Smooth muscle cell (in vitro differentiated cells): ENCODE measurements around the gene AQP6. TPM values are rescaled to one million over a fixed set of nuclear protein-coding genes. Genes with fewer than 3 reads are reported as not detected.

Experiments used
- DNase-seq: peaks from one replicate; lab custom pipeline; 2025; ENCODE audit not compliant: unreplicated experiment; lab: John Stamatoyannopoulos, UW
- H2AFZ ChIP-seq: fragments of 200-600 bp; sonication (generic); 2 replicates; pipeline ENCODE4 v1.6.0; 2016; ENCODE audit warnings: antibody characterized with exemption, low read depth, mild to moderate bottlenecking
- H3F3A ChIP-seq: fragments of 200-600 bp; sonication (generic); 2 replicates; pipeline ENCODE4 v1.6.0; 2017; ENCODE audit warnings: antibody characterized with exemption, low read depth
- H3K27ac ChIP-seq: fragments of 200-600 bp; sonication (generic); 2 replicates; pipeline ENCODE4 v1.5.1; 2016; ENCODE audit warnings: low read depth, mild to moderate bottlenecking
- H3K27me3 ChIP-seq: fragments of 200-600 bp; sonication (generic); 2 replicates; pipeline ENCODE4 v1.6.1; 2016; ENCODE audit warnings: low read depth, mild to moderate bottlenecking
- H3K36me3 ChIP-seq: fragments of 200-600 bp; sonication (generic); 2 replicates; pipeline ENCODE4 v1.5.1; 2016; ENCODE audit warnings: low read depth
- H3K4me1 ChIP-seq: fragments of 200-600 bp; sonication (generic); 2 replicates; pipeline ENCODE4 v1.5.1; 2016; ENCODE audit warnings: low read depth
- H3K4me2 ChIP-seq: fragments of 200-600 bp; sonication (generic); 2 replicates; pipeline ENCODE4 v1.6.0; 2016; ENCODE audit warnings: mild to moderate bottlenecking
- H3K4me3 ChIP-seq: fragments of 200-600 bp; sonication (generic); 2 replicates; pipeline ENCODE4 v1.5.1; 2016; ENCODE audit warnings: mild to moderate bottlenecking
- H3K79me2 ChIP-seq: fragments of 200-600 bp; sonication (generic); 2 replicates; pipeline ENCODE4 v1.6.0; 2016; ENCODE audit warnings: low read depth, mild to moderate bottlenecking
- H3K9ac ChIP-seq: fragments of 200-600 bp; sonication (generic); 2 replicates; pipeline ENCODE4 v1.6.0; 2016; ENCODE audit warnings: low read depth
- H3K9me3 ChIP-seq: fragments of 200-600 bp; sonication (generic); replicated peaks from 2 replicates; pipeline ENCODE4 v1.5.1; 2016; ENCODE audit warnings: low read depth
- H4K20me1 ChIP-seq: fragments of 200-600 bp; sonication (generic); 2 replicates; pipeline ENCODE4 v1.6.0; 2016; ENCODE audit warnings: low read depth
- WGBS: methylation state at CpG from one replicate; pipeline ENCODE4 v1.1.7; 2016; ENCODE audit warnings: low lambda C conversion rate; 5-methylcytosine and 5-hydroxymethylcytosine counted together
- polyA plus RNA-seq: library from polyadenylated mRNA; unstranded; fragments of >200 nt; fragmentation: Nextera tagmentation; extraction: Ambion mirVana; gene quantifications from 2 replicates; pipeline ENCODE4 v1.2.1, GENCODE V29; 2016
- total RNA-seq: library from RNA; depleted of rRNA; stranded (reverse); fragments of >200 nt; gene quantifications from 2 replicates; pipeline ENCODE4 v1.2.3, GENCODE V29; 2014
- TF ChIP-seq, protein P1 (sequence below): fragments of 200-600 bp; sonication (generic); IDR thresholded peaks from 2 replicates; pipeline ENCODE4 v1.5.1; 2017; ENCODE audit warnings: borderline replicate concordance, mild to moderate bottlenecking, antibody characterized with exemption; ENCODE audit not compliant: insufficient read depth, poor library complexity, severe bottlenecking

Gene AQP6
- total and polyA plus RNA-seq, 2 experiments from 2014 or later: not detected

DNA sequence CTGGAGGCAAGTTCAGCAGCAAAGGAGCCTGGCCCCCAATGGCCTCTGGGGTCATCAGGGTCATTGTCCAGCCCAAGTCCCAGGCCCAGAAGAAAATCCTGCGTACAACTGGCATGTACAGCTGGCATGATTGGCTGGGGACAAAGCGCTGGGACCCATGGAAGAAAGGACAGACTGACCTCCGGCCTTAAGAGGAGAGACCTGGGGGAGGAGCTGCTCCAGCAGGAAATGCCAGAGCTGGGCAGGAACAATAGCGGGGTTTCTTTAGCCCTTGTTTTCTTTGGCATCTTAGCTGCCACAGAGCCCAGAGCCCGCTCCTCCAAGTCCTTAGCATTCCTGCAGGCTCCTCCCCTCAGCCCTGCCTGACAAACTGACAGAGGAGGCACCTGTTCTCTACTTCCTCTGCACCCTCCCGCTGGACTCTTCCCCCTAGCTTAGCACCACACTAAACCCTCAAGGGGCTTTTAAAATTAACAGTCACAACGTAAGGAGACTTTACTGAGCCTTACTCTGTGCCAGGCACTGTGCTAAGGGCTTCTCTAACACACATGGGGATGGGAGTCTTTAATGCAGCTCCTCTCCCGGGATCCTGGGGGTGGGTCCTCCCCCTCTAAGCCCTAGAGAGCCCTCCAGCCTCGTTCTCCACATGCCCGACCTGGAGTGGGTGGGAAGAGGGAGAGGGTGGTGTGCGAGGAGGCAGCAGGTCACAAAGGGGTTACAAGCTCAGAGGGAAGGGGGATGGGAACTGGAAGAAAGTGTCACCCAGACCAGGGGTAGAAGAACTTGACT lies 12.9 kb upstream of the AQP6 start:
- Histone ChIP-seq H3F3A (no peaks in the 10 kb centered on the region), H2AFZ (no peak overlapping the region), H3K4me2 (no peak overlapping the region), H3K27ac (no peak overlapping the region), H3K4me1 (peaks cover 10% of the 10 kb centered on the region), H4K20me1 (no peaks in the 10 kb centered on the region), H3K36me3 (no peaks in the 10 kb centered on the region), H3K79me2 (no peaks in the 10 kb centered on the region), H3K4me3 (no peak overlapping the region), H3K27me3 (peaks cover 95% of the 10 kb centered on the region), H3K9ac (no peak overlapping the region), H3K9me3 (no peaks in the 10 kb centered on the region)
- 29% methylated on average over 11 of the region's 11 CpGs for WGBS
- DNase-seq: no peak
- TF ChIP-seq, protein P1, sequence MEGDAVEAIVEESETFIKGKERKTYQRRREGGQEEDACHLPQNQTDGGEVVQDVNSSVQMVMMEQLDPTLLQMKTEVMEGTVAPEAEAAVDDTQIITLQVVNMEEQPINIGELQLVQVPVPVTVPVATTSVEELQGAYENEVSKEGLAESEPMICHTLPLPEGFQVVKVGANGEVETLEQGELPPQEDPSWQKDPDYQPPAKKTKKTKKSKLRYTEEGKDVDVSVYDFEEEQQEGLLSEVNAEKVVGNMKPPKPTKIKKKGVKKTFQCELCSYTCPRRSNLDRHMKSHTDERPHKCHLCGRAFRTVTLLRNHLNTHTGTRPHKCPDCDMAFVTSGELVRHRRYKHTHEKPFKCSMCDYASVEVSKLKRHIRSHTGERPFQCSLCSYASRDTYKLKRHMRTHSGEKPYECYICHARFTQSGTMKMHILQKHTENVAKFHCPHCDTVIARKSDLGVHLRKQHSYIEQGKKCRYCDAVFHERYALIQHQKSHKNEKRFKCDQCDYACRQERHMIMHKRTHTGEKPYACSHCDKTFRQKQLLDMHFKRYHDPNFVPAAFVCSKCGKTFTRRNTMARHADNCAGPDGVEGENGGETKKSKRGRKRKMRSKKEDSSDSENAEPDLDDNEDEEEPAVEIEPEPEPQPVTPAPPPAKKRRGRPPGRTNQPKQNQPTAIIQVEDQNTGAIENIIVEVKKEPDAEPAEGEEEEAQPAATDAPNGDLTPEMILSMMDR: no peak

DNA sequence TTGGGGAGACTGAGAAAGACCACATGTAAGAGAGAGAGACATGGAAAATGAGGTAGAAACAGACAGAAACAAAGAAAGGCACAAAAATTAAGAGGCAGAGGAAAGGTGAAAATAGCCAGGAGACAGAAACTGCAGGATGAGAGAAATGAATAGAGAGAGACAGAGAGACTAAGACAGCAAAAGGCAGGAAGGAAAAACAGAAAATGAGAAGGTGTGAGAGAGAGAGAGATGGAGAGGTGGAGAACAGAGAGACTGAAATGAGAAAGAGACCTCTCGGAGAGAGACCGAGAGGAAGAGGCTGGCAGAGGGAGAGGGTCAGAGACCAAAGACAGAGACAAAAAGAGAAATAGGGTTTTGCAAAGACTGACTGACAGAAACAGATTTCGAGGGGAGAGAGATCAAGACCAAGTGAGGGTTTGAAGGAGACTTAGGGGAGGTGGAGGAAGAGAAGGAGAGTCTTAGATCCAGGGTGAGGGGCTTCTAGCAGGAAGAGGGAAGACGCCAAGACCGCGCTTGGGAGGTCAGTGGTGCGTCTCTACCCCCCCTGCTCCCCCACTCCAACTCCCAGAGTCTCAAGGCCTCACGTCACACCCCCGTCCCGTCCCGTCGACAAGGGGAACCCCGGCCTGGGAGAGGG lies 12.2 kb upstream of the AQP6 start:
- Histone ChIP-seq H3K4me3 (no peak overlapping the region), H3K27me3 (peaks cover 95% of the 10 kb centered on the region), H3K27ac (no peak overlapping the region), H3K79me2 (no peaks in the 10 kb centered on the region), H3K9ac (no peak overlapping the region), H3K36me3 (no peaks in the 10 kb centered on the region), H3K9me3 (no peaks in the 10 kb centered on the region), H4K20me1 (no peaks in the 10 kb centered on the region), H3F3A (no peaks in the 10 kb centered on the region), H2AFZ (no peak overlapping the region), H3K4me1 (peaks cover 10% of the 10 kb centered on the region), H3K4me2 (peak overlapping the region; percentile 85)
- TF ChIP-seq, protein P1: no peak
- WGBS: 49% methylated on average over 13 of the region's 13 CpGs
- DNase-seq: no peak

DNA sequence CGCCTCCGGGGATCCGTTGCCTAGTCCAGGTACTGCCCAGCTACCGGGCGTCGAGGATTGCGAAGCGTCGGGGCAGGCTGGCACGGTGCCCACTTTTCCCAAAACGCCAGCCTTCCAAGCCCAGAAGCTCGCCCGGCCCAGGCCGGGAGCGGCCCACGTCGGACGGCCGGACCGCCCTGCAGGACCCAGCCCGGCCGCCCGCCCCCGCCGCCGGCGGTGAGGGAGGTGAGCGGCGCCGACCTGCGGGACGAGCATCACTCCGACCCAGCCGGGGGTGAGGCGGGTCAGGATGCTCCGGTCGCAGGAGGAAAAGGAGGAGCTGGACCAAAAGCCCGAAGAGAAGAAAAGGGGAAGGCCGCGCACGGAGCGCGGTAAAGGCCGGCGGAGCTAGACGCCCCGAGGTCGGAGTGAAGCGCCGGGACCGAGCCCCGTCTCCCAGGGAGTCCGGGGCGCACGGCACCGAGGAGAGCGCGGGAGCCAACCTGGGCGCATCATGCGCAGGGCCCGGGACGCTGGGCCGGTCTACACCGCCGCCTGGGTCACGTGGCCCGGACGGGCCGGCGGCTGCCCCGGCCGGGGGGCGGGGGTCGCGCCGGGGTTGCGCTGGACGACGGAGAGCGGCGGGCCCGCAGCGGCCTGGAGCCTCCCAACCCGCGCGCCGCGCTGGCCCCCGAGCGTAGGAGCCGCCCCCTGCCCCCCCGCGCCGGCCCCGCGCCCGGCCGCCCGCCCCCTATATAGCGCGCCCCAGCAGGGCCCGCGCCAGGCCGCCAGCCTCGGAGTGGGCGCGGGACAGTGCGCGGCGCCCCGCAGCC lies 11.4 kb upstream of the AQP6 start, which contains the start of gene AQP5:
TSS of gene AQP5 (plus strand) at position 762 of the 812 bp plus-strand sequence. CDS start 146 bp downstream, outside the sequence.
- no peaks in the 10 kb centered on the region for H3K79me2 ChIP-seq
- DNase-seq: no peak
- H3K27ac ChIP-seq: no peak within 1 kb of the TSS
- H3K9ac ChIP-seq: no peak within 1 kb of the TSS
- no peaks in the 10 kb centered on the region for H3F3A ChIP-seq
- no peaks in the 10 kb centered on the region for H3K36me3 ChIP-seq
- H3K4me2 ChIP-seq: peak within 1 kb of the TSS; percentile 85
- peaks cover 95% of the 10 kb centered on the region for H3K27me3 ChIP-seq
- WGBS: 10% methylated on average over 57 of the region's 111 CpGs
- peak within 1 kb of the TSS; percentile 39 for H3K4me3 ChIP-seq
- H2AFZ ChIP-seq: no peak within 1 kb of the TSS
- H4K20me1 ChIP-seq: no peaks in the 10 kb centered on the region
- H3K9me3 ChIP-seq: no peaks in the 10 kb centered on the region
- TF ChIP-seq, protein P1: no peak
- H3K4me1 ChIP-seq: peaks cover 10% of the 10 kb centered on the region
